ENCODE results near the gene SULT1C4.
"Not testable (repeated sequence)": the region's sequence is repeated elsewhere in the genome, so short reads cannot be mapped to it uniquely, and the experiment has no call there.

SULT1C4 gene

DNA sequence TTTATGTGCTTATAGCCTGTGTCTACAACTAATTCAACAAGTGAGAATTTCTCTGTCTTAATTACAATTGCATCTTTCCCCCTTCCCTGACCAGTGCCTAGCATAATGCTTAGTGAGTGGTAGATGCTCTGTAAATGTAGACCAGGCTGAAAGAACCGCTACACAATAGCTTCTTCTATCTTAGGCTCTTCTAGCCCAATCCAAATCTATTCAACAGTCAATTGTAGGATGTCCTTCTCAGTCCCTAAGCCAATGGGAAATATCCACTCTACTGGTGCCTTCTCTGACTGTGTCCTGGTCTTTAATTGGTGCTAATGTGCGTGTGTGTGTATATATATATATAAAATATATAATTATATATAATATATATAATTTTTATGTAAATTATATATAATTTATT is 37.2 kb downstream of the SULT1C4 start:
- DNase-seq: no peak

- no peak for DNase-seq
These were observed 39.5 kb downstream of the SULT1C4 start for GRCh38 chr2:108417254-108417653.

DNA sequence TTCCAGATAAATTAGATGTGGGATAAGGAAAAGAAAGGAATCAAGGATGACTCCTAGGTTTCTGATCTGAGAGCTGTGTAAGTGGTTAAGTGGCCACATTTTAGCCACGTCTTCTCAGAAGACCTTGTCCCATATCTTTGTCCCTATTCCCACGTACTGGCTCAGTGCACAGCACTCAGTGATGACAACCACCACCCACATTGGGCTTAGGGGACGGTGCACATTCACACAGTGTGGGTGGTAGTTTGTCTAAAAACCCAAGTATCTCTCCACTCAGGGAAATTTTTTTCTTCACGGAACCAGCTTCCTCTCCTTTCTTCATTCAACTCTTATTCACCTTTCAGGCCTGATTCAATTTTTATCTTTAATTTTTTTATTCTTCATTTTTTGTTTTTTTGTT is 40.7 kb downstream of the SULT1C4 start:
- no peak for DNase-seq

DNA sequence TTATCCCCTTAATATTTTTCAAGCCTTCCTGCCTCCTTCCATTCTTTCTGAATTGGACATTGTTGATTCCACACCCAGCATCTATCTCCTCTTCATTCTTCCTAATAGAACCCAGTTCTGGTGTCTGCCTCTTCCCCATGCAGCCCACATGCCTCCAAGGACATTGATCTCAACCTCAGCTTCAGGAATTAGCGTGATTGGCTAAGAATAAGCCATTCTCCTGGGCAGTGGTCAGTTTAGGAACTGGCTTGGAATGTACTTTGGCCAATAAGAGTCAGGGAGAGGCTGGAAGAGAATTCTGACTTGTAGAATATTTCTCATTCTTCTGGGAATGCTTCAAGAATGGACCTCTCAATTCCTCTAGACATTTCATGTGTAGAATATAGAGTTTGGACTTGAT is 45.3 kb downstream of the SULT1C4 start:
- no peak for DNase-seq

DNA sequence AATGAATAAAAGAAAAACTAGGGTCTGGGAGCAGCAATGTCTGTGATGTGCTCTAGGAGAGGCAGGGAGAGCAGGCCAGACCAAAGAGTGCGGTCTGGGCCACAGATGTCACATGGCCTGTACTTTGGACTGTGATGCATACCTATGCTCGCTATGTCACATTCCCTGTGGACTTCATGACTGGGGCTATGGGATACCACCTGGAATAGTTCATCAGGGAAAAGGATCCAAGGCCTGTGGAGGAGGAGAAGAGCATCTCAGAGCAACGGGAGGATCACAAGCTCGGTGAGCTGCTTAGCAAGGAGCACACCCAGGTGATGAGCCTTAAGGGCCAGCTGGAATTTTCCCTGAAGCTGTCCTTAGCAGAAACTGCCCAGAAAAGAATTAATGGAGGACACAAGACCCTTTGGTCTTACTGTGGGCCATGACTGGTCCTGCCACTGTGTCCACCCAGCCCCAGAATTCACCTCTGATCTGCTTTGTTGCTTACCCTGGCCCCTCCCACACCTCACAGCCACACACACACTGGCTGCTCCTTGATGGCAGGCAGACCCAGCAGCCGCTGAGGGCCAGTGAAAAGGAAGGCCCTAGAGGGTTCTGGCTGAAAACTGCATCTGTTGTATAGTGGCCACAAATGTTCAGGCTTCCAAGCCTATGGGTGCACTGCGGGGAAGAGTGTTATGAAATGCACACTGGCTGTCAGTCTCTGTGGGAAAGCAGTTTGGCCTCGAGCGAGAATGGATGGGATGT is 45.9 kb downstream of the SULT1C4 start:
- no peak for DNase-seq

DNA sequence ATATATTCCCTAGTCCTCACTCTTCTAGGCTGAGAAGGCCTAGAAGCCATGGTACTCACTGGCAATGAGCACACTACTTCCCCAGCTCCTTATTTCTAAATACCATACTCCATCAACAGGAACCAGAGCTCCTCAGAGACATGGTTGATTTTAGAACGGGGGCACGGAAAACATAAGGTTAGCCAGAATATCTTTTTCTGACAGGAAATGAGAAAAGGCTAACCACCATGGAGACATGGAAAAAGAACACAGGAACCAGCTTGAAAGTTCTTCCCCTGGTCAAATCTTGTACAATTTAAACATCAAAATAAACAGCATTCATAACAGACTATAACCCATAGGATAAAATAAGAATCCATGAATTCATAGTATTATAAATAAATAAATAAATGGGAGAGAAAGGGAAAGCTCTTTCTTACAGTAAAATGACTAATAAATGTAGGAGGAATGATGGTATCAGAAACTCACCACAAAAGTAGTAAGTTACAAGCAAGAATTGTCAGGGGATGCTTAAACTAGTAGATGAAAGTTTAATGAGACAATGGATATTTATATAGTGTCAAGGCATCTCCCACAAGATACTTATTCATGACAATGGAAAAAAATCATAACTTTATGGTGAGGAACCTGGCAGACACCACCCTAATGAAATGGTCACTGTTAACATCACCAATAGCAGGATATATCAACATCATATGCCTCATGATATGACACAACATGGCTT is 50.7 kb downstream of the SULT1C4 start:
- DNase-seq: no peak

- not testable (repeated sequence) for DNase-seq
These were observed 57.8 kb downstream of the SULT1C4 start for GRCh38 chr2:108435578-108435977.

GRCh38 chr2:108436976-108437375 is 59.2 kb downstream of the SULT1C4 start:
- no peak for DNase-seq

Measured in NCI-H1930 (cell line).